CD14-positive monocyte (primary cell): ENCODE measurements around the gene RFX1. TPM values are rescaled to one million over a fixed set of nuclear protein-coding genes. Genes with fewer than 3 reads are reported as not detected.

Source experiments
- DNase-seq, 3 donors: peaks; one replicate each; pipeline ENCODE4 v3.0.0-alpha.2; 2011 to 2022
- H2AFZ ChIP-seq: 2 replicates; pipeline ENCODE4 v1.6.0; 2012; ENCODE audit warnings: mild to moderate bottlenecking, low read depth, low read length, inconsistent platforms; ENCODE audit not compliant: insufficient read depth, poor library complexity, severe bottlenecking
- H3K27ac ChIP-seq, 2 donors: 1 replicate in 1 of 2; 2 replicates in 1 of 2; pipeline ENCODE4 v1.5.1; 2012 to 2013; ENCODE audit warnings: low read length in 2 of 2, control low read depth in 1 of 2, inconsistent platforms in 1 of 2, low read depth in 1 of 2, mild to moderate bottlenecking in 1 of 2
- H3K27me3 ChIP-seq, 2 donors: one replicate each; pipeline versions ENCODE4 v1.6.0 to v1.6.1; 2011 to 2013; ENCODE audit warnings: low read length in 2 of 2; ENCODE audit not compliant: control insufficient read depth in 2 of 2, insufficient read depth in 2 of 2
- H3K36me3 ChIP-seq, 2 donors: replicated peaks in 1 of 2; 1 replicate in 1 of 2; 2 replicates in 1 of 2; pipeline versions ENCODE4 v1.5.1 to v1.6.1; 2012 to 2013; ENCODE audit warnings: low read length in 2 of 2, control low read depth in 1 of 2, inconsistent platforms in 1 of 2, mild to moderate bottlenecking in 1 of 2; ENCODE audit not compliant: insufficient read depth in 2 of 2, control insufficient read depth in 1 of 2
- H3K4me1 ChIP-seq, 2 donors: 1 replicate in 1 of 2; 2 replicates in 1 of 2; pipeline versions ENCODE4 v1.5.1 to v1.6.1; 2012 to 2013; ENCODE audit warnings: low read length in 2 of 2, control low read depth in 1 of 2, inconsistent platforms in 1 of 2, mild to moderate bottlenecking in 1 of 2, moderate library complexity in 1 of 2; ENCODE audit not compliant: insufficient read depth in 2 of 2, control insufficient read depth in 1 of 2
- H3K4me2 ChIP-seq: replicated peaks from 2 replicates; pipeline ENCODE3; 2012; ENCODE audit warnings: low read length, moderate library complexity, mild to moderate bottlenecking; ENCODE audit not compliant: poor library complexity, severe bottlenecking; ENCODE audit errors: extremely low read depth
- H3K4me3 ChIP-seq, 3 experiments: fragments of 200-600 bp in 1 of 3; sonication (generic) in 1 of 3; replicated peaks in 1 of 3; 1 replicate in 2 of 3; 2 replicates in 1 of 3; pipeline ENCODE4 v1.5.1; 2011 to 2013; ENCODE audit warnings: low read length in 3 of 3, mild to moderate bottlenecking in 3 of 3, control low read depth in 2 of 3, low read depth in 2 of 3, inconsistent platforms in 1 of 3, moderate library complexity in 1 of 3
- H3K79me2 ChIP-seq: 2 replicates; pipeline ENCODE4 v1.6.0; 2012; ENCODE audit warnings: mild to moderate bottlenecking, control low read depth, inconsistent platforms, low read length, moderate library complexity; ENCODE audit not compliant: insufficient read depth
- H3K9ac ChIP-seq: 2 replicates; pipeline ENCODE4 v1.6.0; 2017; ENCODE audit warnings: low read length, mild to moderate bottlenecking; ENCODE audit not compliant: insufficient read depth, poor library complexity, severe bottlenecking
- H3K9me3 ChIP-seq, 2 donors: replicated peaks in 1 of 2; 1 replicate in 1 of 2; 2 replicates in 1 of 2; pipeline versions ENCODE4 v1.5.1 to v1.6.1; 2012 to 2013; ENCODE audit warnings: low read length in 2 of 2, control low read depth in 1 of 2; ENCODE audit not compliant: control insufficient read depth in 1 of 2, insufficient read depth in 1 of 2
- H4K20me1 ChIP-seq: 2 replicates; pipeline ENCODE4 v1.6.0; 2012; ENCODE audit warnings: mild to moderate bottlenecking, low read length, control low read depth, moderate library complexity; ENCODE audit not compliant: insufficient read depth
- H3K27ac Mint-ChIP-seq, 7 donors: one replicate each; pipeline ENCODE4 v1.8.0; 2020; ENCODE audit warnings: mild to moderate bottlenecking in 7 of 7, mixed read lengths in 7 of 7, moderate library complexity in 6 of 7, inconsistent platforms in 2 of 7
- H3K27me3 Mint-ChIP-seq, 3 donors: one replicate each; pipeline ENCODE4 v1.8.0; 2021 to 2022; ENCODE audit warnings: low read depth in 3 of 3, mild to moderate bottlenecking in 3 of 3, mixed read lengths in 3 of 3, moderate library complexity in 3 of 3, inconsistent platforms in 1 of 3
- H3K36me3 Mint-ChIP-seq, 2 donors: one replicate each; pipeline ENCODE4 v1.8.0; 2020; ENCODE audit warnings: mixed read lengths in 2 of 2, inconsistent platforms in 1 of 2, mild to moderate bottlenecking in 1 of 2
- H3K4me1 Mint-ChIP-seq: one replicate; pipeline ENCODE4 v1.8.0; 2020; ENCODE audit warnings: mild to moderate bottlenecking, mixed read lengths
- H3K4me3 Mint-ChIP-seq, 2 donors: one replicate each; pipeline ENCODE4 v1.8.0; 2020; ENCODE audit warnings: mild to moderate bottlenecking in 2 of 2, mixed read lengths in 2 of 2, moderate library complexity in 1 of 2
- H3K9me3 Mint-ChIP-seq, 7 donors: one replicate each; pipeline ENCODE4 v1.8.0; 2020 to 2022; ENCODE audit warnings: mixed read lengths in 7 of 7, mild to moderate bottlenecking in 6 of 7, moderate library complexity in 6 of 7, inconsistent platforms in 2 of 7
- CTCF ChIP-seq: fragments of 200-600 bp; IDR thresholded peaks from one replicate; pipeline ENCODE4 v1.8.0; 2022; ENCODE audit warnings: antibody characterized with exemption, mild to moderate bottlenecking
- WGBS: methylation state at CpG from one replicate; pipeline ENCODE4 v1.1.5; 2013; ENCODE audit warnings: missing lambda C conversion rate; ENCODE audit not compliant: insufficient coverage; 5-methylcytosine and 5-hydroxymethylcytosine counted together
- intact Hi-C, 2 donors: fragments of 100-400 bp; cut with micrococcal nuclease; formaldehyde crosslinking; loops; one replicate each; pipeline versions ENCODE4 v1.15.0 to v1.15.1; 2023
- polyA plus RNA-seq, 3 donors: library from polyadenylated mRNA; depleted of rRNA in 1 of 3; unstranded in 2 of 3; stranded (reverse) in 1 of 3; fragments of 300-500 nt in 2 of 3; fragments of >200 nt in 1 of 3; fragmentation: Illumina TruSeq in 2 of 3; gene quantifications; 1 replicate in 2 of 3; 2 replicates in 1 of 3; pipeline ENCODE4 v1.2.3, GENCODE V29; 2012 to 2021

RFX1 gene
- polyA plus RNA-seq, 3 donors = 0.89 to 12.8 (median 0.95) TPM

DNA sequence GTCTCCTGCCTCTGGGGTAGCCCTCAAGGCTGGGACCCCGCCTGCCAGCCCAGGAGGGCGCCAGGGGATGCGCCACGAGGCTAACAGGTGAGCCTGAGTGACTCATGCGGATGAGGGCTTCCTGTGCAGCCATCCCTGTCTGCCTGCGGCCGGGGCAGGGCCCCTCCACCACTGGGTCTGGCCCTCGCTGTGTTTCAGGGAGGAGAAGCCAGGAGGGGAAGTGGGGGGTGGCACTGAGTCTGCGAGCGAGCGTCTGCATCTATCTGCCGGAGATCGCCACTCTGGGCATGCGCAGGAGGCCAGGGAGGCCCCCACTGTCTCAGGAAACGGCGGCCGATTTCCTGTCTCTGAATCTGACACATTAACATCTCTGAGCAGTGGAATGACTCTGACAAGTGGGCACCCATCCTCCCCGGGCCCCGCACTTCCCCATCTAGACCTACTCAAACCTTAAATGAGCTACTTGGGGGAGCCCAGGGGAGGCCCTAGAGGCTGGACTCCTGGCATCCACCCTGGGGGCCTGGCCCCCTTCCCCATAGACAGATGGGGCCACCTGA is 19.7 kb downstream of the RFX1 start:
- H3K9ac ChIP-seq = peak overlapping the region; percentile 93
- peak overlapping the region; percentile 98 to 99 (median 99) for H3K27ac Mint-ChIP-seq
- no peaks in the 10 kb centered on the region for H3K9me3 ChIP-seq
- peak overlapping the region; percentile 70 for H2AFZ ChIP-seq
- no peaks in the 10 kb centered on the region for H3K27me3 ChIP-seq
- DNase-seq = peak; percentile 99
- peaks cover 61% of the 10 kb centered on the region for H3K4me1 Mint-ChIP-seq
- H4K20me1 ChIP-seq = no peaks in the 10 kb centered on the region
- H3K4me1 ChIP-seq = peaks cover 47 to 55% of the 10 kb centered on the region in 2 donors
- peaks cover 0 to 7% (median 3%) of the 10 kb centered on the region in 3 donors for H3K27me3 Mint-ChIP-seq
- H3K4me3 Mint-ChIP-seq = peak overlapping the region; percentile 74 to 85
- intact Hi-C loops = loop anchor here (2.0 to 5.0 kb wide), 2 partner anchors 18 to 46 kb away; partner anchors contain the start of gene IL27RA (in 1 of the 2)
- TF ChIP-seq CTCF = no peak
- H3K4me2 ChIP-seq = peak overlapping the region; percentile 76
- peaks cover 10% of the 10 kb centered on the region for H3K79me2 ChIP-seq
- H3K27ac ChIP-seq = peak overlapping the region; percentile 94 to 100
- H3K36me3 Mint-ChIP-seq = peaks cover 42 to 54% of the 10 kb centered on the region in 2 donors
- peak overlapping the region in 2 of 3 experiments; percentile 10 to 59 for H3K4me3 ChIP-seq
- no peaks in the 10 kb centered on the region for H3K9me3 Mint-ChIP-seq
- H3K36me3 ChIP-seq = peaks cover 11 to 33% of the 10 kb centered on the region in 2 donors
- WGBS = under 1% methylated on average over 16 of the region's 19 CpGs

GRCh38 chr19:13985771-13986347 is 20.3 kb downstream of the RFX1 start:
- Mint-ChIP-seq H3K4me3 (peak overlapping the region; percentile 55 to 79), H3K9me3 (no peaks in the 10 kb centered on the region), H3K27me3 (peaks cover 0 to 7% (median 3%) of the 10 kb centered on the region in 3 donors), H3K27ac (peak overlapping the region; percentile 98 to 99 (median 99)), H3K36me3 (peaks cover 37 to 53% of the 10 kb centered on the region in 2 donors), H3K4me1 (peaks cover 65% of the 10 kb centered on the region)
- H3K4me1 ChIP-seq = peaks cover 47 to 59% of the 10 kb centered on the region in 2 donors
- H3K4me3 ChIP-seq = peak overlapping the region in 1 of 3 experiments; percentile 57
- 66% methylated on average over 5 of the region's 10 CpGs for WGBS
- intact Hi-C loops = loop anchor here (2.0 to 5.0 kb wide), 2 partner anchors 19 to 46 kb away; partner anchors contain the start of gene IL27RA (in 1 of the 2)
- H3K9me3 ChIP-seq = no peaks in the 10 kb centered on the region
- H3K4me2 ChIP-seq = peak overlapping the region; percentile 60
- no peak for TF ChIP-seq CTCF
- peaks cover 5 to 29% of the 10 kb centered on the region in 2 donors for H3K36me3 ChIP-seq
- no peak overlapping the region for H2AFZ ChIP-seq
- peak overlapping the region; percentile 94 to 100 for H3K27ac ChIP-seq
- H3K79me2 ChIP-seq = peaks cover 4% of the 10 kb centered on the region
- no peaks in the 10 kb centered on the region for H4K20me1 ChIP-seq
- no peaks in the 10 kb centered on the region for H3K27me3 ChIP-seq
- DNase-seq = no peak
- H3K9ac ChIP-seq = peak overlapping the region; percentile 93
